Adrenal gland (tissue), 12 donors: ENCODE data around the gene EFEMP2. TPM values are rescaled to one million over a fixed set of nuclear protein-coding genes. Genes with fewer than 3 reads are reported as not detected.

Experiments used
- DNase-seq, 7 donors: peaks; one replicate each; pipeline ENCODE4 v3.0.0-alpha.2; 2019 to 2020
- H3K27ac ChIP-seq, 5 donors: fragments of 200-600 bp; sonication (generic) in 4 of 5; 1 replicate in 3 of 5; 2 replicates in 2 of 5; pipeline versions ENCODE4 v1.5.1 to v1.8.0; 2016 to 2020; ENCODE audit warnings: mild to moderate bottlenecking in 1 of 5
- H3K27me3 ChIP-seq: fragments of 200-600 bp; 2 replicates; pipeline ENCODE4 v1.8.0; 2021
- H3K36me3 ChIP-seq, 2 donors: fragments of 200-600 bp; replicated peaks in 1 of 2; 1 replicate in 1 of 2; 2 replicates in 1 of 2; pipeline versions ENCODE4 v1.5.1 to v1.8.0; 2018 to 2022
- H3K4me1 ChIP-seq, 2 donors: fragments of 200-600 bp; replicated peaks in 1 of 2; 1 replicate in 1 of 2; 2 replicates in 1 of 2; pipeline versions ENCODE4 v1.5.1 to v1.8.0; 2018 to 2021
- H3K4me3 ChIP-seq, 4 donors: fragments of 200-600 bp; sonication (generic) in 3 of 4; one replicate each; pipeline ENCODE4 v1.5.1; 2016 to 2018
- H3K9me3 ChIP-seq, 3 donors: fragments of 200-600 bp; sonication (generic) in 1 of 3; replicated peaks in 1 of 3; 1 replicate in 2 of 3; 2 replicates in 1 of 3; pipeline versions ENCODE4 v1.5.1 to v1.8.0; 2016 to 2021
- CTCF ChIP-seq, 6 experiments: fragments of 450-650 bp in 4 of 6; fragments of 200-600 bp in 2 of 6; sonication (generic) in 1 of 6; IDR thresholded peaks; 1 replicate in 5 of 6; 2 replicates in 1 of 6; pipeline versions ENCODE4 v1.5.1 to v1.8.0; 2016 to 2021; ENCODE audit warnings: antibody characterized with exemption in 6 of 6, mild to moderate bottlenecking in 2 of 6, moderate library complexity in 1 of 6
- POLR2A ChIP-seq, 2 donors: fragments of 450-650 bp; IDR thresholded peaks; one replicate each; pipeline ENCODE4 v1.6.1; 2017; ENCODE audit warnings: antibody characterized with exemption in 2 of 2, mild to moderate bottlenecking in 2 of 2, moderate library complexity in 1 of 2
- WGBS, 4 donors: extraction: QIAGEN DNeasy Blood & Tissue Kit in 2 of 4; methylation state at CpG; one replicate each; pipeline versions ENCODE4 v1.1.5 to v1.1.7; 2013 to 2017; 5-methylcytosine and 5-hydroxymethylcytosine counted together
- intact Hi-C, 2 donors: fragments of 100-400 bp; cut with DNase I; formaldehyde crosslinking; loops; one replicate each; pipeline versions ENCODE4 v1.14.1 to v1.15.0; 2022 to 2023
- polyA plus RNA-seq, 3 donors: library from polyadenylated mRNA; stranded (reverse); fragments of 200-250 nt in 2 of 3; fragments of 350-450 nt in 1 of 3; fragmentation: Illumina TruSeq in 1 of 3; extraction: RNeasy Lipid Tissue Mini Kit (QIAGEN cat#74804) in 1 of 3; gene quantifications; one replicate each; pipeline ENCODE4 v1.2.3, GENCODE V29; 2013 to 2014
- total RNA-seq, 9 donors: library from RNA; depleted of rRNA in 4 of 9; stranded (reverse); fragments of >200 nt in 4 of 9; fragments of 120-200 nt in 1 of 9; fragmentation: NEBNext Ultra II Directional in 1 of 9; extraction: Animal tissue kit (Norgen Biotek cat#: 25700) in 1 of 9; gene quantifications; one replicate each; pipeline versions ENCODE4 v1.1.0 to v1.2.4, GENCODE V29; 2013 to 2023
- donor health status: healthy with polysubstance abuse.
- donor health status: Bipolar disorder and iron deficiency.
- donor health status: DM: yes; HTN: yes; CAD: no.
- donor health status: DM: no; HTN: no; CAD: no.
- donor health status: DM: no; HTN: no; CAD: no.
- donor health status: DM: yes; HTN: yes; CAD: no.

EFEMP2 gene
- total and polyA plus RNA-seq, 12 donors: 20.3 to 156 (median 63.6) TPM

GRCh38 chr11:65920372-65920802 is 47.8 kb upstream of the EFEMP2 start:
- Histone ChIP-seq H3K4me1 (peaks cover 30 to 41% of the 10 kb centered on the region in 2 donors), H3K27ac (peak overlapping the region in 1 of 5 donors; percentile 89), H3K27me3 (no peaks in the 10 kb centered on the region), H3K9me3 (no peaks in the 10 kb centered on the region), H3K36me3 (peaks cover 0 to 19% of the 10 kb centered on the region in 2 donors), H3K4me3 (peak overlapping the region in 2 of 4 donors; percentile 79 to 94)
- 37 to 47% (median 41%) methylated on average over 13 to 15 of the region's 15 CpGs for WGBS, 4 donors
- intact Hi-C loops: loop anchor here in 1 of 2 donors (5.0 kb wide), 1 partner anchor 37 kb away; no protein-coding TSS in a partner anchor
- peak in 4 of 7 donors; percentile 32 to 64 (median 44) for DNase-seq
- TF ChIP-seq POLR2A (IDR thresholded peaks at IDR 0.05) (no peak), CTCF (IDR thresholded peaks at IDR 0.05) (no peak)

GRCh38 chr11:65919573-65920371 is 47.2 kb upstream of the EFEMP2 start:
- H3K36me3 ChIP-seq: peaks cover 0 to 19% of the 10 kb centered on the region in 2 donors
- peak overlapping the region; percentile 79 to 94 (median 87) for H3K4me3 ChIP-seq
- H3K9me3 ChIP-seq: no peaks in the 10 kb centered on the region
- no peaks in the 10 kb centered on the region for H3K27me3 ChIP-seq
- peaks cover 35 to 47% of the 10 kb centered on the region in 2 donors for H3K4me1 ChIP-seq
- H3K27ac ChIP-seq: peak overlapping the region in 4 of 5 donors; percentile 55 to 89 (median 73)
- intact Hi-C loops: loop anchor here in 1 of 2 donors (5.0 kb wide), 1 partner anchor 38 kb away; no protein-coding TSS in a partner anchor
- DNase-seq: peak in 6 of 7 donors; percentile 40 to 78 (median 64)
- WGBS, 4 donors: 0 to 4% (median 1%) methylated on average over 2 to 60 of the region's 60 CpGs
- TF ChIP-seq POLR2A (IDR thresholded peaks at IDR 0.05): no peak
- no peak for TF ChIP-seq CTCF (IDR thresholded peaks at IDR 0.05)

- Histone ChIP-seq H3K36me3 (peaks cover 0 to 19% of the 10 kb centered on the region in 2 donors), H3K4me1 (peaks cover 35 to 47% of the 10 kb centered on the region in 2 donors), H3K27me3 (no peaks in the 10 kb centered on the region), H3K27ac (peak within 1 kb of the TSS in 4 of 5 donors; percentile 81 to 100 (median 94)), H3K4me3 (peak within 1 kb of the TSS; percentile 82 to 96 (median 93)), H3K9me3 (no peaks in the 10 kb centered on the region)
- DNase-seq: peak; percentile 98 to 100 (median 99)
- TF ChIP-seq POLR2A (IDR thresholded peaks at IDR 0.05) (peak; percentile 41 to 59), CTCF (IDR thresholded peaks at IDR 0.05) (peak in 1 of 6 experiments; percentile 11)
- intact Hi-C loops: no loop called here
- WGBS, 4 donors: 0 to 2% (median 1%) methylated on average over 35 to 59 of the region's 59 CpGs; no CpG with 5 or more reads in 1 of the 4 donors
Observed at GRCh38 chr11:65919141-65919572, 46.6 kb upstream of the EFEMP2 start, which contains the start of gene DRAP1. Gene DRAP1, plus strand, starts transcription at chr11:65919426. Its CDS starts 76 bp downstream, at chr11:65919502.
